Activated T-cell treated with anti-CD3 and anti-CD28 coated beads, Interleukin-2, amount 50 U/mL, for 24 hours (primary cell): ENCODE measurements around the gene ADD3.
A peak's percentile ranks its signal among the peaks of the same experiment; 100 is the strongest.
"Not testable (repeated sequence)": the region's sequence is repeated elsewhere in the genome, so short reads cannot be mapped to it uniquely, and the experiment has no call there.

Experiments used
- DNase-seq: peaks from one replicate; pipeline ENCODE4 v3.0.0-alpha.2; 2020
- H3K27ac Mint-ChIP-seq: 2 replicates; pipeline ENCODE4 v1.8.0; 2020; ENCODE audit warnings: mild to moderate bottlenecking, mixed read lengths
- H3K27me3 Mint-ChIP-seq: 2 replicates; pipeline ENCODE4 v1.8.0; 2020; ENCODE audit warnings: mixed read lengths
- H3K36me3 Mint-ChIP-seq: 2 replicates; pipeline ENCODE4 v1.8.0; 2020; ENCODE audit warnings: low read depth, mixed read lengths
- H3K4me1 Mint-ChIP-seq: 2 replicates; pipeline ENCODE4 v1.8.0; 2020; ENCODE audit warnings: low read depth, mixed read lengths
- H3K4me3 Mint-ChIP-seq: 2 replicates; pipeline ENCODE4 v1.8.0; 2020; ENCODE audit warnings: mild to moderate bottlenecking, moderate library complexity, mixed read lengths
- H3K9me3 Mint-ChIP-seq: 2 replicates; pipeline ENCODE4 v1.8.0; 2020; ENCODE audit warnings: mixed read lengths

The ADD3 gene

DNA sequence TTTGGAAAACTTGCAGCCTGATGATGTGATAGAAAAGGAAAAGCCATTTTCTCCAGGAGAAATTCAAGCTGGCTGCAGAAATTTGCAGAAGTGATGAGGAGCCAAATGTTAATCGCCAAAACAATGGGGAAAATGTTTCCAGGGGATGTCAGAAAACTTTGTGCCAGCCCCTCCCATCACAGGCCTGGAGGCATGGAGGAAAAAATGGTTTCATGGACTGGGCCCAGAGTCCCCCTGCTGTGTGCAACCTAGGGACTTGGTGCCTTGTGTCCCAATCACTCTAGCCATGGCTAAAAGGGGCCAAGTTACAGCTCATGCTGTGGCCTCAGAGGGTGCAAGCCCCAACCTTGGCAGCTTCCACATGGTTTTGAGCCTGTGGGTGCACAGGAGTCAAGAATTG lies 41.0 kb downstream of the ADD3 start:
- Mint-ChIP-seq H3K9me3 (peaks cover 19% of the 10 kb centered on the region), H3K27ac (no peak overlapping the region), H3K27me3 (no peaks in the 10 kb centered on the region), H3K4me1 (peaks cover 80% of the 10 kb centered on the region), H3K36me3 (peaks cover 47% of the 10 kb centered on the region), H3K4me3 (no peak overlapping the region)
- DNase-seq, result no peak

DNA sequence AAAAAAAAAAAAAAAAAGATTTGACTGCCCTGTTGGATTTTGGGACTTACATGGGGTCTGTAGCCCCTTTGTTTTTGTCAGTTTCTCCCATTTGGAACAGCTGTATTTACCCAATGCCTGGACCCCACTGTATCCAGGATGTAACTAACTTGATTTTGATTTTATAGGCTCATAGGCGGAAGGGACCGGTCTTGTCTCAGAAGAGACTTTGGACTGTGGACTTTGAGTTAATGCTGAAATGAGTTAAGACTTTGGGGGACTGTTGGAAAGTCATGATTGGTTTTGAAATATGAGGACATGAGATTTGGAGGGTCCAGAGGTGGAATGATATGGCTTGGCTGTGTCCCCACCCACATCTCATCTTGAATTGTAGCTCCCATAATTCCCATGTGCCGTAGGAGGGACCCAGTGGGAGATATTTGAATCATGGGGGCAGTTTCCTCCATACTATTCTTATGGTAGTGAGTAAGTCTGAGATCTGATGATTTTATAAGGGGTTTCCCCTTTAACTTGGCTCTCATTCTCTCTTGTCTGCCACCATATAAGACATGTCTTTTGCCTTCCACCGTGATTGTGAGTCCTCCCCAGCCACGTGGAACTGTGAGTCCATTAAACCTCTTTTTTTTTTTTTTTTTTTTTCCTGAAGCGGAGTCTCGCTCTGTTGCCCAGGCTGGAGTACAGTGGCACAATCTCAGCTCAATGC lies 42.3 kb downstream of the ADD3 start:
- Mint-ChIP-seq H3K27ac (peak overlapping the region; percentile 57), H3K9me3 (peaks cover 21% of the 10 kb centered on the region), H3K4me1 (peaks cover 76% of the 10 kb centered on the region), H3K36me3 (peaks cover 44% of the 10 kb centered on the region)
- not testable (repeated sequence) for DNase-seq, H3K27me3 Mint-ChIP-seq, H3K4me3 Mint-ChIP-seq

DNA sequence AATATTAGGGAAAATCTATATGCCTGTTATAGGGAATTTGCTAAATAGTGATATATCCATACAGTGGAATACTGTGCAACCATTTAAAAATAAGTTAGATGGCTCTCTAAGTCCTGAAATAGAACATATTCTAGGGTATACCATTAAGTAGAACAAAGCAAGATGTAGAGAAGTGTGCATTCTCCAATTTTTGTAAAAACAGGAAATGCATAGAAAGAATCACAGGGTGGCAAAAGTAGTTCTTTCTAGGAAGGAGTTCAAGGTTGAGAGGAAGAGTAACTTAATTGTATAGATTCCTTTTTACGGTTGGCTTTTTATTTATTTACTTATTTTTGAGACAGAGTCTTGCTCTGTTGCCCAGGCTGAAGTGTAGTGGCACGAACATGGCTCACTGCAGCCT lies 43.7 kb downstream of the ADD3 start:
- H3K4me1 Mint-ChIP-seq, result peaks cover 77% of the 10 kb centered on the region
- no peak overlapping the region for H3K27ac Mint-ChIP-seq
- H3K9me3 Mint-ChIP-seq, result peaks cover 21% of the 10 kb centered on the region
- no peak for DNase-seq
- H3K27me3 Mint-ChIP-seq, result no peaks in the 10 kb centered on the region
- H3K36me3 Mint-ChIP-seq, result peaks cover 44% of the 10 kb centered on the region
- H3K4me3 Mint-ChIP-seq, result no peak overlapping the region

DNA sequence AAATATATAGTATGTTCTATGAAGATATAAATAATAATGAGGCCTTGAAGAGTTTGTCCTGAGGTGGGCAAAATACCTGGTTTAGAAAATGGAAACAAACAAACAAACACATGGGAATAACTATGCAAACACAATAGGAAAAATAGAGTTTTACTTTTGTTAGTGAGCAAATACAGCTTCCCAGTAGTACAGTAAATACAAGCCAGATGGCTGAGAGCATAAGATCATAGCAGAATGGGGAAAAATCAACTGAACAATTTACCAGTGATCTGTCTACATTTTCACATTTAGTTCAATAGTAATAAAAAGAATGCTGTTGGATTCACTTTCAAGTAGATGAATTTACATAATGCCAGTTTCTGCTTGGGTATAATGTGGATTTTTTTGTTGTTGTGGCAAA lies 45.1 kb downstream of the ADD3 start:
- Mint-ChIP-seq H3K27me3 (no peaks in the 10 kb centered on the region), H3K27ac (peak overlapping the region; percentile 58), H3K4me1 (peaks cover 83% of the 10 kb centered on the region), H3K9me3 (peaks cover 20% of the 10 kb centered on the region), H3K36me3 (peaks cover 34% of the 10 kb centered on the region), H3K4me3 (no peak overlapping the region)
- DNase-seq, result no peak

DNA sequence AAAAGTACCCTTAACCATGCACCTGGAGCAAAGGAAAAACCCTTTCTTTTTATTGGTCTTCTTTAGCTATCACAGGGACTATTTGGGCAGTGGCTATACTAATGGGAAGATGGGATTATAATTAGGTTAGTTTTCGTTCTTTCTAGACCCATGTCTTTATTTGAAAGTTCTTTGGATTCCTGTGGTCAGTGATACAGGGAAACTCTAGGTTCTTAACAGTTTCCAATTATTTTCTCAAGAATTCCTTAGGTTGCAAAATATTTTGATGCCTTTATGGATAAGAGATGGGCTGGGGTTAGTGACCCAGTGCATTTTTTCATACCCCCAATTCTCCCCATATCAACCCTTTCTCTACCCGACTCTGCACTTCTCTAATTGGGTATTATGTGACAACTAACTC lies 49.0 kb downstream of the ADD3 start:
- Mint-ChIP-seq H3K27me3 (no peaks in the 10 kb centered on the region), H3K9me3 (peaks cover 2% of the 10 kb centered on the region), H3K36me3 (peaks cover 2% of the 10 kb centered on the region), H3K4me3 (no peak overlapping the region), H3K4me1 (peaks cover 87% of the 10 kb centered on the region), H3K27ac (peak overlapping the region; percentile 62)
- DNase-seq, result no peak

DNA sequence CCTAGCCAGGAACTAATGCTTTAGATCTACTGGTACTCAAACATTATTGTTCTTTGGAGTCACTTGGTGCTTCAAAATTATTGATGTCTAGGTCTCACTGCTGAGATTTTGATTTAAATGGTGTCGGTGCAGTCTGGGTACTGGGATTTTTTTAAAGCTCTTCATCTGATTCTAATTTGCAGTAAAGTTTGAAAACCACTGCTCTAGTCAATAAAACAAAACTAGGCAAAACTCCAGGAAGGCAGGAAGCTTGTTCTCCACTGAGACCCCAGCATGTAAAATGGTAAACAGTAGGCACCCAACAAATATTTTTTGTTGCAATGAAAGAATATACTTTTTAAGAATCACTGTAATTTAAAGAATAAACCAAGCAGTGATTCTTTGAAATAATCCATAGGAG lies 49.7 kb downstream of the ADD3 start:
- H3K4me3 Mint-ChIP-seq, result no peak overlapping the region
- H3K36me3 Mint-ChIP-seq, result no peaks in the 10 kb centered on the region
- no peak for DNase-seq
- no peaks in the 10 kb centered on the region for H3K27me3 Mint-ChIP-seq
- peaks cover 83% of the 10 kb centered on the region for H3K4me1 Mint-ChIP-seq
- peaks cover 2% of the 10 kb centered on the region for H3K9me3 Mint-ChIP-seq
- peak overlapping the region; percentile 62 for H3K27ac Mint-ChIP-seq

DNA sequence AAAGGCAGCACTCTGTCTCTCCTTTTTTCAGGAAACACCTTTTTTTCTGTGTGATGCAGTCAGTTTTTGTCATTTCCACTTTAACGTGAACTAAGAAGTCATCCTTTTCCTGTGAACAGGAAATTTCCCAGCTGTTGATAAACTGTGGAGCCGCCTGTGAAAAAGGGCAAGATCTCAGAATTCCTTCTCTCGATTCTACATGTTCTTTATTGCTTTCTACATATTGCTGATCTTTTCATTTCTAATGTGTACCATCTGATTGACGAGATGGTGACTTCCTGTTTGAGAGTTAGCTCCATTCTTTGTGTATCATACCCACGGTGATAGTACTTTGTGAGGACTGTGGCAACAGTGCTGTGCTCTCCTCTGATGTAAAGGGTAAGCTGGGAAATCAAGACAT lies 50.4 kb downstream of the ADD3 start:
- Mint-ChIP-seq H3K27me3 (no peaks in the 10 kb centered on the region), H3K27ac (peak overlapping the region; percentile 93), H3K4me1 (peaks cover 83% of the 10 kb centered on the region), H3K9me3 (peaks cover 2% of the 10 kb centered on the region), H3K4me3 (peak overlapping the region; percentile 70), H3K36me3 (no peaks in the 10 kb centered on the region)
- DNase-seq, result no peak

DNA sequence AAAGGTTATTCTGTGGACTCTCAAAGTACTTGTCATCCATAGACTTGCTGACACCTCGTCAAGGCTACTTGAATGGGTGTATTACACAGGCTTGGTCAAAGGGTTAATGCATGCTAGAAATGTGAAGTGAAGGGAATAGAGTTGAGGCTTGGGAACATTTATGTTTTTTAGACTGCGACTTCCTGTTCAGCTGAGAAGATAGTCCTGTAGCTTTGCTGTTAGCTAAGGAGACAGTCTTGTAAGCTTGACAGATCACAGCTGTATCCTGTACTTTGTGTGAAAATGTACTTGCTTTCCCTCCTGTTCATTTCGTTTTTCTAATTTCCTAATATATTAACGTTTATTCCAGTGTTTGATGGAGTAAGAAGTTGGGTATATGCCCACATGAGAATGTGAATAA lies 52.1 kb downstream of the ADD3 start:
- no peaks in the 10 kb centered on the region for H3K9me3 Mint-ChIP-seq
- DNase-seq, result no peak
- no peaks in the 10 kb centered on the region for H3K36me3 Mint-ChIP-seq
- H3K27ac Mint-ChIP-seq, result peak overlapping the region; percentile 75
- no peak overlapping the region for H3K4me3 Mint-ChIP-seq
- H3K4me1 Mint-ChIP-seq, result peaks cover 82% of the 10 kb centered on the region
- no peaks in the 10 kb centered on the region for H3K27me3 Mint-ChIP-seq

DNA sequence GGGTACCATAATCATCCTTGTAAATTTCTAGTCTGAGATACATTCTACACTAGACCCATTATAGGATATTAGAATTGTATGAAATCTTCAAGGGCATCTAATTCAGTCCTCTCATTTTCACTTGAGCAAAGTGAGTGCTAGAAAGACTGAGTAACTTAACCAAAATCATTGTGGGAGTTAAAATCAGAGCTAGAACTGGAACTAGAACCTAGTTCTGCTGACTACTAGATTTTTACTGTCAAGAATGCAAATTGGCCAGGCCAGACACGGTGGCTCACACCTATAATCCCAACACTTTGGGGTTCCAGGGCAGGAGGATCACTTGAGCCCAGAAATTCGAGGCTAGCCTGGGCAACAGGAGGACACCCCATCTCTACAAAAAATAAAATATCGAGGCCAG lies 53.9 kb downstream of the ADD3 start:
- Mint-ChIP-seq H3K4me1 (peaks cover 82% of the 10 kb centered on the region), H3K27ac (peak overlapping the region; percentile 79), H3K27me3 (no peaks in the 10 kb centered on the region), H3K4me3 (no peak overlapping the region), H3K36me3 (no peaks in the 10 kb centered on the region), H3K9me3 (no peaks in the 10 kb centered on the region)
- no peak for DNase-seq

DNA sequence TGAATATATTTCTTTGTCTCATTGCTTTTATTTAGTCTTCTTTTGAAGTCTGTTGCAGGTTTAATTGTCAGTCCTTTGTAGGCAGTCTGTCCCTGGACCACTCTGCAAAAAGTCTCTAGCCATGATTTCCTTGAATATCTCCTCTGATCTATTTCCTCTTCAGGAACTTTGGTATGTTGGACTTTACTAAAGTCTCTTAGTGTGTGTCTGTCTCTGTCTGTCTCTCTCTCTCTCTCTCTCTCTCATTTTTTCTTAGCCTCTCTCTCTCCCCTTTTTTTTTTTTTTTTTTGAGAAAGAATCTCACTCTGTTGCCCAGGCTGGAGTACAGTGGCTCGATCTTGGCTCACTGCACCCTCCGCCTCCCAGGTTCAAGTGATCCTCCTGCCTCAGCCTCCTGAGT lies 57.5 kb downstream of the ADD3 start:
- H3K4me1 Mint-ChIP-seq, result peaks cover 85% of the 10 kb centered on the region
- H3K9me3 Mint-ChIP-seq, result no peaks in the 10 kb centered on the region
- DNase-seq, result no peak
- no peaks in the 10 kb centered on the region for H3K36me3 Mint-ChIP-seq
- peak overlapping the region; percentile 84 for H3K27ac Mint-ChIP-seq
- no peaks in the 10 kb centered on the region for H3K27me3 Mint-ChIP-seq
- H3K4me3 Mint-ChIP-seq, result no peak overlapping the region

DNA sequence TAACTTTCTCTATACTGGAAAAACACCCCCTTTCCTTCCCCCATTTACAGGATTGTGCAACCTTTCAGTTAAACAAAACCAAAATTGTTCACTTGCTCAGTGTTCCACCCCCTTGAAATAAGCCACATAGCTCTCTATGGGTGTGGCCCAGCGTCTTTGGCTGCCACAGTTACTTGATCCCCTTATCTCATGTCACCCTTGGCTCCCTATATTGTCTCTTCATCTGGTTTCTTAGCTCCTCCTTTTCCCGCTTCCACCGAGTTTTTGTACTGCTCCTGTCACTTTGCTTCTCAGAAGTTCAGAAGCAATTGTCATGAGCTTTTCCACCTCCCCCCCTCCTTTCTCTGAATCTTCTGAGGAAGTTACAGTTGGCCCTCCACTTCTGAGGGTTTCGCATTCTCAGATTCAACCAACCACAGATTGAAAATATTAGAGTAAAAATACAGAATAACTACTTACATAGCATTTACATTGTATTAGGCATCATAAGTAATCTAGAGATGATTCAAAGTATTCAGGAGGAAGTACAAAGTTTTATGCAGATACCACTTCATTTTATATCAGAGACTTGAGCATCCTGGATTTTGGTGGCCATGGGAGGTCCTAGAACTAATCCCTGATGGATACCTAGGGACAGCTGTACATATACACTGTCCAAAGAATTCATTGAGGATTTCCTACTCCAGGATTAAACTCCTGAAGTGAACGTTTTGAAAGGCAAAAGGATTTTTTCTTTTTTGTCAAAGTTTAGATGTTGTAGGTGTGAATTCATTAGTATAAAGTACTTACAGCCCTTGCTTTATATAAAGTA lies 60.4 kb downstream of the ADD3 start:
- peak overlapping the region; percentile 37 for H3K4me3 Mint-ChIP-seq

DNA sequence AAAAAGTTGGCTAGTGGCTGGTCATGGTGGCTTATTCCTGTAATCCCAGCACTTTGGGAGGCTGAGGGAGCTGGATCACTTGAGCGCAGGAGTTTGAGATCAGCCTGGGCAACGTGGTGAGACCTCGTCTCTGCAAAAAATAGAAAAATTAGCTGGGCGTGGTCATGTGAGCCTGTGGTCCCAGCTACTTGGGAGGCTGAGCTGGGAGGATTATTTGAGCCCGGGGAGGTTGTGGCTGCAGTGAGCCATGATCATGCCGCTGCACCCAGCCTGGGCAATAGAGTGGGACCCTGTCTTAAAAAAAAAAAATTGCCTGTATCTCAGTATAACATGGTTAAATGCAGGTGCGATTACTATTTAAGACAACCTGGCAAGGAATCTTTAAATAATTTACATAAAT lies 61.0 kb downstream of the ADD3 start:
- peak overlapping the region; percentile 37 for H3K4me3 Mint-ChIP-seq
- DNase-seq, result no peak
- peak overlapping the region; percentile 89 for H3K27ac Mint-ChIP-seq
- H3K27me3 Mint-ChIP-seq, result no peaks in the 10 kb centered on the region
- peaks cover 90% of the 10 kb centered on the region for H3K4me1 Mint-ChIP-seq
- no peaks in the 10 kb centered on the region for H3K9me3 Mint-ChIP-seq
- no peaks in the 10 kb centered on the region for H3K36me3 Mint-ChIP-seq

More for the DNA sequence above, 60.4 kb downstream of the ADD3 start:
- H3K27me3 Mint-ChIP-seq, result no peaks in the 10 kb centered on the region
- peak overlapping the region; percentile 89 for H3K27ac Mint-ChIP-seq
- DNase-seq, result no peak
- H3K9me3 Mint-ChIP-seq, result no peaks in the 10 kb centered on the region
- H3K4me1 Mint-ChIP-seq, result peaks cover 88% of the 10 kb centered on the region
- no peaks in the 10 kb centered on the region for H3K36me3 Mint-ChIP-seq

DNA sequence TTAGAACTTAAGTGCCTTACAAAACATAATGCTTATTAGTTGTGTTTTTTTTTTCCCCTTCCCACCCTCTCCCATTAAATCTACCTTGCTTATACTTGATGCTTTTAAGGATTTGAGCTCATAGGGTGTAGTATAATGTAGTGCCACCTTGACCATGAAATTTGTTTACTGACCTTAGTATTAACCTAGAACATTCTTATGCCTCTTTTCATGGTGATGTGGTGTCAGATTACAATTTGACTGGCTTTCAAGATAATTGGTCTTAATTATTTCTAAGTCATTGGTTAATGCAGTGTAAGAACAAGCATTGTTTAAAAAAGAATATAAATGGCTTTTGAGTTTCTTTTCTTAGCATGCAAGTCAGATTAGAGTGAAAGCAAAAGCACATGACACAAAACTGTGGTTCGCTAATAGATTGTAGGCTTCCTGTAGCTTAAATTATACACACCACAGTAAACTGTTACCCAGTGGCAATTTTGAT lies 61.8 kb downstream of the ADD3 start:
- Mint-ChIP-seq H3K27ac (peak overlapping the region; percentile 89), H3K4me1 (peaks cover 92% of the 10 kb centered on the region), H3K36me3 (no peaks in the 10 kb centered on the region), H3K27me3 (no peaks in the 10 kb centered on the region), H3K9me3 (no peaks in the 10 kb centered on the region), H3K4me3 (peak overlapping the region; percentile 37)
- no peak for DNase-seq

DNA sequence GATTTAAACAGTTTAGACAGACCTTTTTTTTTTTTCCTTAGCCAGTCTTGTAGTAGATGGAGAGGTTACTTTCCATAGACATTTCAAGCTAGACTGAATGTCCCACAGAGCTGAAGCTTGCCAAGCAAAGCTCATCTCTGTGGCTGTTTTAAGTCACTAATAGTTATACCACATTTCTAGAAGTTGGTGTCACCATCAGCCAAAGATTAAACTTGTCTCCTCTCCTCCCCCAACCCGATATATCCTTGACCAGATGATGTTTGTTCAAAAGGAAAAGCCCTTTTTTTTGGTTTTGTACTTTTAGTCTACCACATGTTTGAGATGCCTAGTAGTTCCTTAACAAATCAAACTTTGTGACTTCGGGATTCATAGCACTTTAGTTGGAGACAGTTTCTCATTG lies 66.1 kb downstream of the ADD3 start:
- Mint-ChIP-seq H3K9me3 (no peaks in the 10 kb centered on the region), H3K36me3 (no peaks in the 10 kb centered on the region), H3K27ac (peak overlapping the region; percentile 80), H3K4me3 (peak overlapping the region; percentile 1), H3K4me1 (peaks cover 89% of the 10 kb centered on the region), H3K27me3 (no peaks in the 10 kb centered on the region)
- no peak for DNase-seq

DNA sequence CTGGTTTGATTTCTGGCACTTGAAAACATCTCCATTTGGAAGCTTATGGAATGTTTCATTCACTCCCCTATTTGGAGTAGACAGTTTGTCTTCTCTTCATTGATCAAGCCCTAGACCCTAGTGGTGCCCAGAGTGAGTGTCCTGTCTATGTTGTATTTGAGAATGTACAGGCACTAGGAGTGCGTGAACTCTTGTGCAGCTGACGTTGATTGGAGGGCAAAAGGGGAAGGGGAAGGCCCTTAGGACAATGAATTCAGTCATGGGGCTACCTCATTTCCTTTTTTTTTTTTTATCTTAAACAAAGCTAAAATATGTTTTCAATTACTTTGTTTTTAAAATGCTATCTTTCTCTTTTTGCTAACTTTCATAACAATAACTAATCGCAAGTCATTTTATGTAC lies 66.5 kb downstream of the ADD3 start:
- no peak for DNase-seq
- Mint-ChIP-seq H3K27ac (peak overlapping the region; percentile 80), H3K4me3 (peak overlapping the region; percentile 3), H3K27me3 (no peaks in the 10 kb centered on the region), H3K9me3 (no peaks in the 10 kb centered on the region), H3K4me1 (peaks cover 89% of the 10 kb centered on the region), H3K36me3 (no peaks in the 10 kb centered on the region)
